Activated T-cell treated with anti-CD3 and anti-CD28 coated beads for 1 hour (primary cell): ENCODE data around the gene PCGF2.

ENCODE experiments used
- DNase-seq: peaks from one replicate; pipeline ENCODE4 v3.0.0-alpha.2; 2020; ENCODE audit warnings: low read depth

The PCGF2 gene

DNA sequence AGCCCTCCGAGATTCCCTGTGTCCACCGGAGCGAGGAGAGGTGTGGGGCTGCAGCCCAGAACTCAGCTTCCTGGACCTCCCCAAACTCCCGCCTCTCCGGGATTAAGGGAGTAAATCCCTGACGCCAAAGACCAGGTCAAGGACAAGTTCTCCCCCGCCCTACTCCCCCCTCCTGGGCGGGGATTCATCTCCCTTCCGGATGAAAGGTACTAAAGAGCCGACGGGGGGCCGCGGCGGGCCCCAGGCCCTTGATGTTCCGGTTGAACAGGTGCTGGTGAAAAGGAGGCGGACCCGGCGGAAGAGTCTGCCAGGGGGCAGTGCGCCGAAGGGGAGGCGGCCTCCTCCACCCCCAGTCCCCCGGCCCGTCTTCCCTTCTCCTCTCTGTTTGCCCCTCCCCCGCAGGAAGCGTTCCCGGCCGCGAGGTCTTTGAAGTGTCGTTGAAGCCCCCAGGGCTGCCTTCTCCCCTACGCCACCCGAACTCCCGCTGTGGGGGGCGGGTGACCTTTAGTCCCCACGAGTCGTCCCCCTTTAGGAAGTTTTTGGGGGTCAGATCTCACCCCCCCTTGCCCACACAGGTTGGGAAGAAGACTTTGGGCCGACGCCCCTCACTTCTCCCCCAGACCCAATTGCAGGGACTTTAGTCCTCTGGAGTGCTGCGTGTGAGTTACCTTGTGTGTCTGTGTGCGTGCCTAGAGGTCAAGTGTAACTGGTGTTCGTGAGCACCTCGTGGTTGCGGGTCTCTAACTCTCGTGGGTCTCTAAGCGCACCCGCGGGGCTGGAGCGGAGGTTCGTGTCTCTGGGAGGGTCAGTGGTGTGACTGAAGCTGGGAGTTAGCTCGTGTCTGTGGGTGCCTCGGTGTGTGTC, 44.2 kb downstream of the PCGF2 start:
- DNase-seq: peak; percentile 58

DNA sequence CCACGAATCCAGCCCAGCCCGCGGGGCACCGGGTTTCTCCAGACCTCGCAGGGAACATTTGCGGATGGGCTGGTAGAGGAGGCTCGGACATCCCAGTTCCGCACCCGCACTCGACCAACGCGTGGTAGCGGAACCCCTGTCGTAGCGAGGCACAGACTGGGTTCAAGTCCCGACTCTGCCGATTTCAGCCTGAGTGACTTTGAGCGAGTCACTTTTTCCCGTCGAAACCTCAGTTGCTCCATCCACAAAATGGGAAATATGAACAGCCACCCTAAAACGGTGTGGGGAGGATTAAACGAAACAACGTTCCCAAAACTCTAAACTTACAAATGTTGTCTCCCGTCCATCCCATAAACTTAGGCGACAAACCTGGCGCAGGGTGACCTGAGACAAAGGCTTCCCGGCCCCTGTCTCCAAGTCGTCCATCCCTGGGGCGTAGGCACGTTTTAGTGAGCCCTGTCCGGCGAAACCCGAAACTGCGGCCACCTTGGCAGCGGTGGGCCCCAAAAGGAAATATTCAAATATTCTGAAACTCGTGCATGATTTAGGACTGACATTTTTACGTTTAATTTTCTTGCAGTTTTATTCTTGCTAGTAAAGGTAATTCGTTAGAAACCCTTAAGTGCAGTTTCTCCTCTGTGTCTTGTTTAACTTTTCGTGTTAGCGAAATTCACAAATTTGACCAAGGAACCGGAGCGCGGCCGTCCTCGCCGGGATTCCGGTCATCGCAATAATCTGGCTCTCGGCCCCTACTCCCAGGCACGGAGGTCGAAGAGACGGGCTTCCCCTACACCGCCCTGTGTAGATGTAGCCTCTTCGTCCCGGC, 45.0 kb downstream of the PCGF2 start:
- DNase-seq: peak; percentile 8

DNA sequence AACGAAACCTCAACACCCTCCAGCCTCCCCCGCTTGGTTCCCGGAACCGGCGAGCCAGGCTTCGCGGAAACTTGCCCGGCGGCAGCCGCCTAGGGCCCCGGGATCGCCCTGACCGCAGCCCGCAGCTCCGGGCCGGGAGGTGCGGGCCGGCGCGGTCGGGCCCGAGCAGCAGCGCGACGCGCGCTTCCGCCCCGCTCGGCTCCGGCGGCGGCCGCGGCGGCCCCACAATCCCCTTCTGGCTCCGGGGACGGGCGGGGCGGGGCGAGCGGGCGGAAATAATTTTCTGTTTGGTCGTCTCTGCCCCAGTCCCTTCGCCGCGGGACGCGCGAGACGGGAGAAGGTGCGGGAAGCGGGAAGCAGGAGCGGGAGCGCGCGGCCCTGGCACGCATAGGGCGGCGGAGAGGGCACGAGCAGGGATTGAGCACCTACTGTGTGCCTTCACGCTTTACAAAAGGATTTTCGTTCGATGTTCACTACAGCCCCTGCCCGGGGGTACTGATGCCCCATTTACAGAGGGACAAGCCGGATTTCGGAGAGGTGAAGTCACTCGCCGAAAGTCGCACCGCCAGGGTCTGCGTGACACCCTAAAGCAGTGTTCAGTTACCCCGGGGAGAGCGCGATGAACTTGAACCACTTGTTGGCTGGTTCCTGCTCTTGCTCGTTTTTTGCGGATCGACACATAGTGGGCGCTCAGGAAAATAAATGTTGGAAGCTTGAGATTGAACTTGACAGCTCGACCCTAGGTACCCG, 45.8 kb downstream of the PCGF2 start:
- DNase-seq: peak; percentile 65

DNA sequence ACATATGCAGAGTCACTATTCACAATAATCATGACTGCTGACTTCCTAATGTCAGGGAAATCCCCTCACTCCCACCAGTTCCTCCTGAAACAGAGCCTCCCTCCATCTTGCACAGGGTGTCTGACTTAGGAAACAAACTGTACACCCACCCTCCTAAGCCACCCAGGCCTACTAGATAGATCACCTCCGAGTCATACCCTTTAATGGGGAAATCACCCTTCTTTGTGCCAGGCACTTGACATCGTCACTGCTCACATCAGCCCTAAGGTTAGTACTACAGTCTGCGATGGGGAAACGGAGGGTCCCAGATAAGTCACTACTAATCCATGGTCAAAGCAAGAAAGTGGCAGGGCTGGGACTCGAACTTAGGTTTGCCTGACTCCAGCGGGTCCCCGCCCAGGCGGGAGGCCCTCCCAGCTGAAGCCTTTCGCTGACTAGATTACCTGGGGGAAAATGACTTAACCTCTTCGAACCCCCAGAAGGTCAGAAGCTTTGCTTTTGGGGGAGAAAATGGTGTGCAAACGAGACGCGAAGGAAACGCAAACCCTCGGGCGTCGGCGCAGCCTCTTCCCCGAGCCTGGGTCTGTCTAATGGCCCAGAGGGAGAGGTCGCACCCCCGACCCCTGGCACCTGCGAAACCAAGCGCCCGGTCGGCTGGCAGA, 46.5 kb downstream of the PCGF2 start:
- peak; percentile 43 for DNase-seq

DNA sequence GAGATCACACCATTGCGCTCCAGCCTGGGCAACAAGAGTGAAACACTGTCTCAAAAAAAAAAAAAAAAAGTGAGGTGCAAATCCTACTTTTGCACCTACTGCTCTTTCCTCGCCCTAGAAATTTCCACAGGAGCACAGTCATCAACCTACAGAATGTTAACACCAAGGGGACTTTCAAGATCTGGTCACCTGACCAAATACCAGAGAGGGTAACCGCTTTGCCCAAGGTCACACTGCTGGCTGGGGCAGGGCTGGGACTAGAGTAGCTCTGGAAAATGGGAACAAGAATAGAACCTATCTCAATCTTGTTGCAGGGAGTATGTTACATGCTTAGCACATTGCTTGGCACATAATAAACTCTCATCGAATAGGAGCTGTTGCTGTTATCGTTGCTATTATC, 49.4 kb downstream of the PCGF2 start:
- no peak for DNase-seq

DNA sequence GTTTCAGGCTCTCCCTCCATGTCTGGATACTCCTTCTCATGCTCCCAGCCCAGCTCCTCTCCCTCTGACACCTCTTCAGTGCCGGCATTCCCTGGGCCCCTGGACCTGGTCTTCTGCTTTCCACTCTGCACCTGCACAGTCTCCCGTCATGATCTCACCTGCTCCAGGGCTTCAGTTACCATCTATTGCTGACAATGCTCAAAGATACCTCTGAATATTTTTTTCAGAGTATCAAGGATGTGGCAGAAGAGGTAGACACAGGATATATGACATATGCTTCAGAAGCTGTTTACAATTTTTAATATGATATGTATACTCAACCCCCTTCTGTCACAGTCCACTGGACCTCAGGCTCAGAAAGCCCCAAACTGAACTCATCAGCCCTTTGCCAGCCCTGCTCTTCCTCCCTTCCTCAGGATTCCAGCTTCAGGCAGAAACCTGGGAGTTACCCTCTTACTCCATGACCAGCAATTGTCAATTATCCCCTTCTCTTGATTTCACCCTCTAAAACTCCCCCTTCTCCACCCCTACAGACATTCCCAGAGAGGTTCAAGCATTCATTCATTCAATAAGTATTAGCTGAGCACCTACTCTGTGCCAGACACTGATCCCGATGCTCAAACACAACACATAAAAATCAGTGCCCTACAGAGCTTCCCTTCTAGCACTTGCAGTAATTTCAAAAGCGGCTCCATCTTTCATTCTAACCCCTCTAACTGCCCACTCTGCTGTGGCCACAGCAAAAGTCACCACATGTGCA, 50.9 kb downstream of the PCGF2 start:
- no peak for DNase-seq

DNA sequence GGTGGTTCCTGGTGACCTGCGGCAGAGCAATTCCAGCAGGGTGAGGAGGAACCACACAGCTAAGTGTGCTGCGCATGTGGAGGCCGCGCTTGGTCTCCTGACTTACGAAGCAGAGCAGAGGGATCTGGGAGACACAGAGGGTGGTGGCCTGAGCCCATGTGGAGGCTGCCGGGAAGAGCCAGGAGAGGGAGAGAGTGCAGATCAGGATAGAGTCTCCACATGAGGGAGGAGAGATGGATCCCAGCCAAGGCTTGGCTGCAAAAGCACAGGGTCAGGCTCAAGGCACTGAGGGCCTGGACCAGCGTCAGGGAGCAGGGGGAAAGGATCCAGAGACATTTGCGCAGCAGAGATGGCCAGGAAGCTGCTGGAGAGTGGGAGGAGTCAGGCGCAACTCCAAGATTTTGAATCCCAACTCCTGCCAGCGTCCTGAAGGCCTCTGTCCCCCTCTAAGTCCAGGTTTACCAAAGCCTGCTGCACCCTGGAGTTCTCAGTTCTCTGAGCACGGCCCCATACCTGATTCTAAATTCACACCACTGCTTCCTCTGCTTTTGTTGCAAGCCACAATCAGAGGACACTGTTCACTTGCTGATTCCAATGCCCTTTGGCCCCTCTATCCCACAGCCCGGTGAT, 54.3 kb downstream of the PCGF2 start:
- no peak for DNase-seq

DNA sequence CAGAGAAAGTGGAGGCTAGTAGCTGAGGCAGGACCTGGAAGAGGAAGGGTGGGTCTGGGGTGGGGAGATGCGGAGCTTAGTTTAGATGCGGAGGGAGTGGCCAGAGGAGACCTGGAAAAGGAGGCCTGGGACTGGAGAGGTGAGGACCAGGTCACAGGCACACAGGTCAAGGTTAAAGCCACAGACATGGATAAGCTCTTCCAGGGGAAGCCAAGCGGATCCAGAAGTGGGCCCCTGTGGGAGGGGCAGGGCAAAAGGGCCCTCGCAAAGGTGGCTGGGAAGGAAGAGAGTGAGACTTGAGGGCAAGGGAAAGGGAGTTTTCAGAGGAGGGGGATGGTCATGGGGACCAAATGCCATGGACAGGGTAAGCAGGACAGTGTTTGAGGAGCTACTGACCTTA, 57.0 kb downstream of the PCGF2 start:
- no peak for DNase-seq

DNA sequence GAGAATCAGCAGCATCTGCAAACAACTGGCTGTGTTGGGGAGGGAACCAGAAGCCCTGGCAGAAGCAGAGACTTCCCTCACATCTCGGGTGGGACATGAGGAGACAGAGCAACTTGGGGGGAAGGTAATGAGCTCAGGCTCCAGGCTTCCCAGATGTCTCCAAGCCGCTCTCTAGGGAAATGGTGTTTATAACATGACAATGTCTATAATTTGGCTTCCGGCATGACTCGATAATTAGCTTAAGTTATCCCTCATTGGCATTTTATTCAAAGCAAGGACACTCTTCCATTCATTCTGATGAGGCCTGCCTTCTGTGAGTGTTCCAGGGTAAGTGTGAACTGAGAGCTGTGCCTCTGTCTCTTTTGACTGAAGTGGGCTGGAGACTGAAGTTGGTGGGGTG, 57.8 kb downstream of the PCGF2 start:
- no peak for DNase-seq

DNA sequence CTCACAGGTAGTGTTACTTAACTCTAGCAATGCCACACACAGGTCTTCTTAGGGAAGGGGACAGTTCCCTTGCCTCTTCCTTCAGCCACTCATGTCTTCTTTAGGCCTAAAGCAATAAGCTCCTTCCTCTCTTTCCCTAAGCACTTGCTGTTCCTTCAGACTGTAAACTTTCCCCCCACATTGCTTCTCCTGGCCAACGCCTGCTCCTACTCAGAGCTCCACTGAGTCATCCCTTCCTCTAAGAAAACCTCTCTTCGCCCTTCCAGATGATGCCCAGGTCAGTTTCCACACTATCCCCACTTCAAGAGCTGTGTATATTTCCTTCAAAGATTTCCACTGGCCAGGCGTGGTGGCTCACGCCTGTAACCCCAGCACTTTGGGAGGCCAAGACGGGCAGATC, 60.9 kb downstream of the PCGF2 start:
- DNase-seq: no peak

DNA sequence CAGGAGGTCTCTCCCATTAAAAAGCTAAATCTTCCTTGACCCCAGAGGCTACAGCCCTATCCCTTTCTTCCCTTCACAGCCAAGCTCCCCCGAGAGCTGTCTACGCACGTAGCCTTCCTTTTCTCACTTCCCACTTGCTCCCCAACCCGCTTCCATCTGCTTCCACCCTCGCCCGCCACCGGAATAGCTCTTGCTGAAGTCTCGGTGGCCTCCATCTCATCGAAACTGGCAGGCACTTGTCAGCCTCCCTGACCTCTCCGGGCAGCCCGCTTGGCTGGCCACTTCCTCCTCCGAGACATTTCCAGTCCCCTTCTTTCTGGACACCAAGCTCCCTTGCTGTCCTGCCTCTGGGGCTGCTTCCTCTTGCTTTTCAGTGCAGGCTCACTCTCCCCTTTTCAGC, 62.6 kb downstream of the PCGF2 start:
- DNase-seq: no peak
